GM21529 (cell line): ENCODE results near the gene HHIPL1.
A peak's percentile ranks its signal among the peaks of the same experiment; 100 is the strongest.

Experiments
- ATAC-seq: cut with Tn5 transposase; IDR thresholded peaks from one replicate; pipeline ENCODE4 v1.9.1; 2021; ENCODE audit not compliant: unreplicated experiment

HHIPL1 gene

GRCh38 chr14:99644723-99645544 is at the start of gene HHIPL1:
HHIPL1 (plus strand) TSS chr14:99645129; CDS start chr14:99645208, 79 bp downstream.
- ATAC-seq, result no peak

DNA sequence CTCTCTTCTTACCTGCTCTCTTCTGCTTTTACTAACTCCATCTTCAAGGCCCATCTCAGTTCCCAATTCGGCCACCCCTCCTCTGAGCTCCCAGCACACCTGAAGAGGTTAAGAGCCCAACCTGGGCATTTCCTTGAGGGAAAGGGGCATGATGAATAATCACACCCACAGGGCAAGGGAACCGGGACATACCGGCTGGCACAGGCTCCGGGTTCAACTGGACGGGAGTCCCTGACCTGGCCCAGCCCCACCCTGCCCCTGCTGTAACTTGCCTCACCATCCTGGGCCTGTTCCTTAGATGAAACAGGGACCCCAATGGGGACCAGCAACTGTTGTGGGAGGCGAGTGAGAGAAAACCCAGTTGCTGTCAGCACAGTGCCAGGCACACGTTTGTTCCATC is 49.4 kb upstream of the HHIPL1 start:
- ATAC-seq, result no peak

DNA sequence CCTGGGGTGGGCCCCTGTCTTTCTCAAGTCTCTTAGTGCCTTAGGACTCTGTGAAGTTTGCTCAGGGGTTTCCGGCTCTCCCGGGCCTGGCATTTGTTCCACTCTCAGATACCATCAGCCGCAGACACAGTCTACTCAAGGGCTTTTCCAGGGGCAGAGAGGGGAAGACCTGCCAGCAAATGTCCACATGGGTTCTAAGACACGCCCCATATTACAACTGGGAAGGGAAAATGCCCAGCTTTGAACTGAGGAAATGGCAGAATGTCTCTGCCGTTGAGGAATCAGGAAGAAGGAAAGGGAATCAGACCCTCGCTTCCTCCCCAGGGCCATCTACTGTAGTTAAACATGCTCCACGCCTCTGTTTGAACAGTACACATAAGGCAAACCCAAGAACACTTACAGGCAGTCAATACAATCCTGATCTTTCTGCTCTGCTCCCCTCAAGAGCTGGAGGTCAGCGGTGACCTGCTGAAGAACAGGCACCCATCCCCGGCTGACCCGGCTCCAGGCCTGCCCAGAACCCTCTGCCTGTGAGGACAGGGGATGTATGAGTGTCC is 48.8 kb upstream of the HHIPL1 start:
- ATAC-seq, result no peak

GRCh38 chr14:99596772-99597171 is 48.2 kb upstream of the HHIPL1 start:
- ATAC-seq, result no peak

DNA sequence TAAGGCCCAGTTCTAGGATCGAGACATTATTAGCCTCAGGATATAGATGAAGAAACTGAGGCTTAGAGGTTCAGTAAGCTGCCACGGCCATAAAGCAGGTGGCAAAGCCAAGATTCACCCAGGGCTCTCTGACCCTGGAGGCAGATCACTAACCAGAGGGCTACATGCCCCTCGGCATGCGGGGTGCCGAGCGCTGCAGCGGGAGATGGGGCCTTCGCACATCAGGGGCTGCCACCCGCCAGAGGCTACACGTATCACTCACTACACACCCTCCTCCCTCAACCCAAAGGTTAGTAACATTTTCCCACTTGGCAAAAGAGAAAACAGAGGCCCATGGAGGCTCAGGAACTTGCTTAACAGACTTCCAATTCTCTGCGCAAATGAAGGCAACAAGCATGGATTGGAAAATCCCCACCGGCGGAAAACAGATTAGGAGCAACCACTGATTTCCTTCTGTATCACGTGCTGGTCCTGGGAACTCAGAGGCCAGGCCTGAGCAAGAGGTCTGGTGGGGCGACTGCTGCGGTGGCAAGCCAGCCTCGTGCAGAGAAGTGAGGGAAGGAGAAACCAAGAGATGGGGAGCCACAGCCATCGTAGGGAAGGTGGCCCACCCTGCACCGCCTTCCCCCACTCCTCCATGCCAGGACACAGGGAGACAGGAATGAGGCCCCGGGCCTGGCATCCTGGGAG is 46.9 kb upstream of the HHIPL1 start:
- no peak for ATAC-seq

GRCh38 chr14:99598774-99599173 is 46.2 kb upstream of the HHIPL1 start:
- ATAC-seq, result no peak

DNA sequence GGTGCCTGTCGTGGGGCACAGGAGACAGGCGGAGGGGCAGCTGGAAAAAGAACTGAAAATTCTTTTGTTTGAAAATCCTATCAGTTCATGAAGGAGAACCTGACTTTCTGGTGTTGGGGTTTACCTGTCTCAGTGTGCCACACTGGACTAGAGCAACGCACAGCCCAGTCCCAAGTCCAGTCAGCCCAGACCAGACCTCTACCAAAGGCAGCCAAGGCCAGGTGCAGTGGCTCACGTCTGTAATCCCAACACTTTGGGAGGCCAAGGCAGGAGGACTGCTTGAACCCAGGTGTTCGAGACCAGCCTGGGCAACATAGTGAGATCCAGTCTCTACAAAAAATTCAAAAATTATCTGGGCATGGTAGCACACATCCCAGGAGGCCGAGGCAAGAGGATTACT is 45.5 kb upstream of the HHIPL1 start:
- no peak for ATAC-seq

DNA sequence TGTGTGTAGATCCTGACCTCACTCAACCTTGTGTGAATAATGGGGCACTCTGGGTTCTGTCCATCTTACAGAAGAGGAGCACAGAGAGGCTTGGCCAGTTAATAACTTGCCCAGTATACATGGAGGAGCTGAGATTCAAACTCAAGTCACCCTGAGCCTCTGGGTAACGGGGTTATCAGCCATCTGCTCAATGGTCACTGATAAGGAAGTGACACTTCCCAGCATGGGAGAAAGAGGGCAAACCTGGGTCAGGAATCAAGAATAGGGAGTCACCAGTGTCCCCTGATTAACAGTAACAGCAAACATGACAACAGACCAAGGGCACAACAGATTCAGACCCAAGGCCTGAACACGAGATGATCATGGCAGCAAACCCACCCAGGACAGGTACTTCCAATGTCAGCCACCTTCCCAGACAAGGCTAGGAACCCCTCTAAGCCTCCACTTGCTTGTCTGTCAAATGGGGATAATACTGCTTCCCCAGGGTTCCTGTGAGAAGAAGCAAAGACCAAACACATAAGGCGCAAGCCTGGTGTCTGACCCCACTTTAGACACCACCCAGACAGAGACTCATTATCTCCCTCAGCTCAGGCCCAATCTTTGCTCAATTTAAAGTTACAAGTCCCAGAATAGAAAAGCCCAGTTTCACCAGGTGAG is 44.6 kb upstream of the HHIPL1 start:
- no peak for ATAC-seq

DNA sequence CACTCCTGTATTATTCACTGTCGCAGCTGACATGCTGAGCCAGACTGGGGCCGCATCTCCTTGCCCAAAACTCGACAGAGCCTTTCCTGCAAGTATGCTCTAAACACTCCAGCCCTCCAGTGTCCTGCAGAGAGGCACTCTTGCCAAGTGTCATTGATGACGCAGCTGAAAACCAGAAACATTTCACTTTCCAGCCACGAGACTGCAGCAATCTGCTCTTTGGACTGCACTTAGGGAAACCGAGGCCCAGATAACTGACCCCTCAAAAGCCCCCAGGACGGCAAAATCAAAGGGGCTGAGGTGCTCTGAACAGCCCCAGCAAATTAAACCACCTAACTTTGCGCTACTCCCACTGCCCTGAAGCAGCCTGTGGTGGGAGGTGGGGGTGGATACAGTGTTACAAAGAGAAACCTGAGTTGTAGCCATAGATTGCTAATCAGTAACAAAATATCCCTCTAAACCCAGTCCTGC is 43.5 kb upstream of the HHIPL1 start:
- no peak for ATAC-seq

GRCh38 chr14:99602054-99602787 is 42.7 kb upstream of the HHIPL1 start:
- ATAC-seq, result no peak

GRCh38 chr14:99602788-99603415 is 42.0 kb upstream of the HHIPL1 start:
- ATAC-seq, result no peak

GRCh38 chr14:99603471-99604277 is 41.3 kb upstream of the HHIPL1 start, which contains the start of gene CCDC85C:
CCDC85C (minus strand) TSS chr14:99604207; CDS start chr14:99603959, 248 bp downstream.
- no peak for ATAC-seq

GRCh38 chr14:99604278-99604765 is 40.6 kb upstream of the HHIPL1 start:
- peak; percentile 87 for ATAC-seq

DNA sequence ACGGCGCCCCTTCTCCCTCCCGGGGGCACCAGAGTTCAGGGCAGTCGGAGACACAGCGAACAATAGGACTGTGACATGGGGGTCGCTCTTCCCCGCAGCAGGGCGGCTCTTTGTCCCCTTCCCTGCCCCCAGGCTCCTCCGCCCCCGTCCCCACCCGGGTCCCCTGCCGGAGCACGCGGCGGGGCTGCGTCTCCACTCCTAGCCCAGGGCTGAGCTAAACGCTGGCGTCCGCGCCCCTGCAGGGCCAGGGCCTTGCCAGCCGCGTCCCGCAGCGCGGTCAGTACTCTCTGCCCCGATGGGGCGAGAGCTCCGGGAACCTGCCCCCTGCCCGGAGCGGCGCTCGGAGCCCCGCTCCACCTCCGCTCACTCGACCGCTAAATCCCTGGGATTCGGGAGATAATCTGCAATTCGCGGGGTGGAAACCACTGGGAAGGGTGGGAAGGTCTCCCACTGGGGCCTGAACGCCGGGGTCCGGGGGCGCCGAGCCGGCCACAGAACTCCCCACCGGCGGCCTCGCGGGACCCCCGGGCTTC is 40.1 kb upstream of the HHIPL1 start:
- peak; percentile 28 for ATAC-seq

DNA sequence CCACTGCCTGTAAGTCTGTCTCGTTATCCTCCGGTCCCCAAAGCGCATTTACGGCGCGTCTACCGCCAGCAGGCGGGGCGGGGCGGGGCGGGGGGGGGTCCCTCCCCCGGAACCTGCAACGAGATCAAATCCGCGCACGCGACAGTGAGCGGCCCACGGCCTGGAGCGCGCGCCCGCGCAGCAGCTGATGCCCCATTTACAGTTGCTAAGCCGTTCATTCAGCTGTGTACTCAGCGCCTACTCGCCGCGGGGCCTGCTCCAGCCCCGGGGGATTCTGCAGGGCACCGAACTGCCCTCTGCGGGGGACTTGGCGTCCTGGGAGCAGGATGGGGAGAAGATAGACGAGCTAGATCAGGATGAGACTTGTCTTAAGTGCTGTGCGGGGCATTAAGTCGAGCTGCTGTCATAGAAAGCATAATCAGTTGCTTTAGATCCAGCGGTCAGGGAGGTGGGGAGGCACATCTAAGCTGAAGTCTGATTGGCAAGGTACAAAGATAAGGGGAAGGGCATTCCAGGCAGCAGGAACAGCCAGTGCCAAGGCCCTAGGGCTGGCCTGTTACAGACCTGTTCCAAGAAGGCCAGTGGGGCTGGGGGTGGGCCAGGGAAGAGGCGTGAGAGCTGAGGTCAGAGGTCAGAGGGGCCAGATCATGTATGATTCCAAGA is 39.5 kb upstream of the HHIPL1 start:
- ATAC-seq, result peak; percentile 23

GRCh38 chr14:99606359-99606758 is 38.6 kb upstream of the HHIPL1 start:
- no peak for ATAC-seq

- no peak for ATAC-seq
These were observed 36.3 kb upstream of the HHIPL1 start for GRCh38 chr14:99608591-99608990.
